ENCODE results near the gene NDUFAF2. TPM values are rescaled to one million over a fixed set of nuclear protein-coding genes. Genes with fewer than 3 reads are reported as not detected.

The NDUFAF2 gene
- total RNA-seq, 1 donor from 2014 or later, result 38.3 TPM

- H3K27ac ChIP-seq, result no peak overlapping the region
- no peaks in the 10 kb centered on the region for H3K27me3 ChIP-seq
- no peak for DNase-seq (ENCODE audit: low spot score in 2 of 2)
- no peaks in the 10 kb centered on the region for H3K9me3 ChIP-seq
- no peak overlapping the region for H3K4me3 ChIP-seq
- H3K4me1 ChIP-seq, result no peaks in the 10 kb centered on the region
- H3K36me3 ChIP-seq, result peaks cover 0 to 11% of the 10 kb centered on the region in 2 donors
- intact Hi-C loops (cut with DNase I), result no loop called here
- TF ChIP-seq CTCF (IDR thresholded peaks at IDR 0.05), result no peak
Observed at GRCh38 chr5:61097465-61097864, 152.5 kb downstream of the NDUFAF2 start.

GRCh38 chr5:61098251-61098995 is 153.4 kb downstream of the NDUFAF2 start:
- Histone ChIP-seq H3K4me3 (no peak overlapping the region), H3K27me3 (no peaks in the 10 kb centered on the region), H3K9me3 (no peaks in the 10 kb centered on the region), H3K27ac (no peak overlapping the region), H3K4me1 (no peaks in the 10 kb centered on the region), H3K36me3 (peaks cover 0 to 11% of the 10 kb centered on the region in 2 donors)
- intact Hi-C loops (cut with DNase I), result no loop called here
- no peak for DNase-seq (ENCODE audit: low spot score in 2 of 2)
- TF ChIP-seq CTCF (IDR thresholded peaks at IDR 0.05), result no peak

- Histone ChIP-seq H3K4me3 (no peak overlapping the region), H3K27ac (no peak overlapping the region), H3K9me3 (no peaks in the 10 kb centered on the region), H3K36me3 (peaks cover 0 to 11% of the 10 kb centered on the region in 2 donors), H3K27me3 (no peaks in the 10 kb centered on the region), H3K4me1 (no peaks in the 10 kb centered on the region)
- TF ChIP-seq CTCF (IDR thresholded peaks at IDR 0.05), result no peak
- intact Hi-C loops (cut with DNase I), result no loop called here
- DNase-seq (ENCODE audit: low spot score in 2 of 2), result no peak
Observed at GRCh38 chr5:61100437-61100836, 155.4 kb downstream of the NDUFAF2 start.

GRCh38 chr5:61114441-61114840 is 169.4 kb downstream of the NDUFAF2 start:
- intact Hi-C loops (cut with DNase I), result no loop called here
- Histone ChIP-seq H3K27ac (no peak overlapping the region), H3K4me3 (no peak overlapping the region), H3K9me3 (no peaks in the 10 kb centered on the region), H3K27me3 (no peaks in the 10 kb centered on the region), H3K36me3 (no peaks in the 10 kb centered on the region), H3K4me1 (no peaks in the 10 kb centered on the region)
- no peak for TF ChIP-seq CTCF (IDR thresholded peaks at IDR 0.05)
- no peak for DNase-seq (ENCODE audit: low spot score in 2 of 2)

- no peaks in the 10 kb centered on the region for H3K4me1 ChIP-seq
- no peak overlapping the region for H3K27ac ChIP-seq
- H3K36me3 ChIP-seq, result no peaks in the 10 kb centered on the region
- no peaks in the 10 kb centered on the region for H3K9me3 ChIP-seq
- no peak for TF ChIP-seq CTCF (IDR thresholded peaks at IDR 0.05)
- no peak overlapping the region for H3K4me3 ChIP-seq
- intact Hi-C loops (cut with DNase I), result no loop called here
- H3K27me3 ChIP-seq, result no peaks in the 10 kb centered on the region
- DNase-seq (ENCODE audit: low spot score in 2 of 2), result no peak
Observed at GRCh38 chr5:61115968-61116367, 171.0 kb downstream of the NDUFAF2 start.
